Stimulated activated naive CD8-positive, alpha-beta T cell treated with anti-CD3 and anti-CD28 coated beads, Interleukin-15, Interleukin-2, amounts not matched to agents 100 ng/mL and 50 ng/mL, for 24 hours (primary cell): ENCODE measurements around the gene SNED1.

Experiments used
- H3K27ac Mint-ChIP-seq: one replicate; pipeline ENCODE4 v1.8.0; 2021; ENCODE audit warnings: mild to moderate bottlenecking, mixed read lengths
- H3K27me3 Mint-ChIP-seq: one replicate; pipeline ENCODE4 v1.8.0; 2021; ENCODE audit warnings: mixed read lengths
- H3K36me3 Mint-ChIP-seq: one replicate; pipeline ENCODE4 v1.8.0; 2021; ENCODE audit warnings: low read depth, mixed read lengths
- H3K4me1 Mint-ChIP-seq: one replicate; pipeline ENCODE4 v1.8.0; 2021; ENCODE audit warnings: low read depth, mixed read lengths
- H3K4me3 Mint-ChIP-seq: one replicate; pipeline ENCODE4 v1.8.0; 2021; ENCODE audit warnings: mild to moderate bottlenecking, mixed read lengths
- H3K9me3 Mint-ChIP-seq: one replicate; pipeline ENCODE4 v1.8.0; 2021; ENCODE audit warnings: mixed read lengths

Gene SNED1

DNA sequence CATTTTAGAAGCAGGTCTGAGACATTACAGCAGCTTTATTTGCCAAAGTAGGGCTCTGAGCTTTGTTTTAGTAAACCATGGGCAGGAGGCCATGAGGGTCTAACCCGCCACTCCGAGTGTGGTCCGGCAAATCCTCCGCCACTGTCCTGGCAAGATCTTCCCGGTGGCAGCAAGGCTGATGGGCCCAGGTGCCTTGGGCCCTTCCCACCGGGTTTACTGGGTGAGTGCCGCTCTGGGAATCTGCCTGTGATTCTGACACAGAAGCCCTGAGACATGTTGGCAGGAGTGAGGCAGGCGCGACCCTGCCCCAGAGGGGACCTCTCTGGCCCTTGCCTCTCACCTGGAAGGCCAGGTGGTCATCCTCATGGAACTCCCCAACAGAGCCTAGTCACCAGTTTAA lies 73.7 kb downstream of the SNED1 start:
- no peak overlapping the region for H3K27ac Mint-ChIP-seq
- no peak overlapping the region for H3K4me3 Mint-ChIP-seq
- H3K27me3 Mint-ChIP-seq = no peaks in the 10 kb centered on the region
- H3K9me3 Mint-ChIP-seq = no peaks in the 10 kb centered on the region
- no peaks in the 10 kb centered on the region for H3K4me1 Mint-ChIP-seq
- no peaks in the 10 kb centered on the region for H3K36me3 Mint-ChIP-seq

- Mint-ChIP-seq H3K4me3 (no peak overlapping the region), H3K36me3 (no peaks in the 10 kb centered on the region), H3K27ac (no peak overlapping the region), H3K27me3 (no peaks in the 10 kb centered on the region), H3K9me3 (no peaks in the 10 kb centered on the region), H3K4me1 (no peaks in the 10 kb centered on the region)
Measured at GRCh38 chr2:241072553-241073165, 74.2 kb downstream of the SNED1 start.

GRCh38 chr2:241073166-241074064 lies 75.0 kb downstream of the SNED1 start:
- Mint-ChIP-seq H3K27me3 (no peaks in the 10 kb centered on the region), H3K4me3 (no peak overlapping the region), H3K9me3 (no peaks in the 10 kb centered on the region), H3K36me3 (no peaks in the 10 kb centered on the region), H3K4me1 (no peaks in the 10 kb centered on the region), H3K27ac (no peak overlapping the region)

DNA sequence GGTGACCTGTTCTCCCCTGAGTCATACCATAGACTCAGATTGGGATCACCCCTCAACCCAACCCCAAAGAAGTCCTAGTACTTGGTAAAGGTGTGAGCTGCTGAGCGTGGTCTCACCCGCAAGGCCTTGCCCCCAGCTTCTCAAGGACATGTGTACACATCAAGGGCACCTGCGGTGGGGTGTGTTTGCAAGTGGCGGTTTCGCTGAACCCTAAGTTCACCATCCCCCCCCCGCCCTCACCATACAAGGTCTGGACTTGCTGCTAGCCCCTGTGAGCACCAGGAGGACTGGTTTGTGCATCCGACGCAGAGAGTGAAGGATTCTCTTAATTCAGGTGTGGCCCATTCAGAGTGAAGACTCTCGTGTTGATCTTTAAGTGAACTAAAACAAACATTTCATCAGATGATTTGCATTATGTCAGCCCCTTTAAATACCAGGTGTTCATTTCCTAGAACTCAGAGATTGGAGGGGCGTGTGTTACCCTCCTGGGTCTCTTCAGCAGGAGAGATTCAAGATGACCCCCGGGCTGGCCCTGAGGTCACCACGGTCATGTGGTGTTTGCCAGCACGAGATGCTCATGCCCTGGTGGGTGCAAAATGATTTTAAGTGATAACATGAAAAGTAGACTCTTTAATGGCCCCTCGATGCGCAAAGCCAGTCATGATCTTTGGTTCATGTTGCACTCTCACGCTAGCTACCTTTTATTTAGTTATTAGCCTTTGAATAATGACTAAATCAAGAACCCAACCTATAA lies 75.8 kb downstream of the SNED1 start:
- Mint-ChIP-seq H3K27ac (no peak overlapping the region), H3K4me3 (no peak overlapping the region), H3K27me3 (no peaks in the 10 kb centered on the region), H3K4me1 (no peaks in the 10 kb centered on the region), H3K9me3 (no peaks in the 10 kb centered on the region), H3K36me3 (no peaks in the 10 kb centered on the region)

GRCh38 chr2:241074901-241075540 lies 76.6 kb downstream of the SNED1 start:
- H3K4me1 Mint-ChIP-seq = no peaks in the 10 kb centered on the region
- H3K27ac Mint-ChIP-seq = no peak overlapping the region
- H3K4me3 Mint-ChIP-seq = no peak overlapping the region
- no peaks in the 10 kb centered on the region for H3K36me3 Mint-ChIP-seq
- no peaks in the 10 kb centered on the region for H3K27me3 Mint-ChIP-seq
- H3K9me3 Mint-ChIP-seq = no peaks in the 10 kb centered on the region

DNA sequence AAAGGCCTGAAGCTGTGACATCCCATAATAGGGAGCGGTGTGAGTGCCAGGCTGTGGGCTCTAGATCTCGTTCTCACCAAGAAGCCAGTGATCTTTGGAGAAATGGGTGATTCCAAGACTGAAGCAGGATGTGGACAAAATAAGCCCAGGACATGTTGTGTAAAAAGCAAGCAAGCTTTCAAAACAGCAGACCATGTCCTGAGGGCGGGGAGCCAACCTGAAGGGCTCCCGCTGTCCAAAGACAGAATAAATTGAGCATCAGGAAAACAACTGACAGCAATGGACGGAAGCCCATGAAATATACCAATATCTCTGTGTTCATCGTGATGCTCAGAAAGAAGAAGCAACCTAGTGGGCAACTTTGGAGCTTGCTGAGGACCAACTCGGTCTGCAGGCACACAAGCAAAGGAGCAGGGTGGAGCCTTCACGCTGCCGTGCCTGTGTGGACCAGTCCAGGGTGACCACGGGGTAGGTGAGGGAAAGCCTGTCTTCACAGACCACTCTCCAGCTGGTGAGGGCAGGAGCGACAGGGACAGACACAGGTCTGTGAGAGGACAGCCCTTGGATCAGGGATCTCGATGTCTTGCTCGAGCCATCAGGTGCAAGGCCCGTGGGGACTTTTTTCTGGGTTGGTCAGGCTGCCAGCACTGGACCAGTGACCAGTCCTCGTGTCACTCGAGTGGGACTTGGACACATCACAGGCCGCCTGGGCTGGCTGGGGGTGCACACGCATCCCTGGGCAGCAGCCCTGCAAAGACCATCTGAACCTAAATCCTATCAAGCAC lies 82.2 kb downstream of the SNED1 start:
- no peaks in the 10 kb centered on the region for H3K9me3 Mint-ChIP-seq
- no peak overlapping the region for H3K4me3 Mint-ChIP-seq
- peaks cover 13% of the 10 kb centered on the region for H3K36me3 Mint-ChIP-seq
- no peaks in the 10 kb centered on the region for H3K4me1 Mint-ChIP-seq
- no peaks in the 10 kb centered on the region for H3K27me3 Mint-ChIP-seq
- no peak overlapping the region for H3K27ac Mint-ChIP-seq

DNA sequence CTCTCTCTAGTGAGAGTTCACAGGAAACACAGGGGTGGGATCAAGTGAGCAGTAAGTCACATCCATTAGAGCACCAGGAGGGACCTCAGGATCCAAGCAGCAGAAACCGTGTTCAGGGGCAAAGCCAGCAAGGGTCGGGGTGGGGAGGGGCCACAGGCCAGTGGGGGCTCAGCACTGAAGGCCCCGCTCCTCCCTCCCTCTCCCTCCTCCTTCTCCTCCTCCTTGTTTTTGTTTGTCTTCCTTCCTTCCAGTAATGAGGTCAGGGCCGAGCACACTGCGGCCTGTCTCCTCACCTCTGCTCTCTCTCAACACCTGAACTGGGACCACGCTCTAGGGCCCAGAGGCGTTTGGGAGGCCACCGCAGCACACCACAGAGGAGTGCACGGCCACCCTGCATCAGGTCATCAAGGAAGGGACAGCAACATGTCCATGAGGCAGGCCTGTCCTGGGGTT lies 82.8 kb downstream of the SNED1 start:
- Mint-ChIP-seq H3K27ac (no peak overlapping the region), H3K4me1 (no peaks in the 10 kb centered on the region), H3K27me3 (no peaks in the 10 kb centered on the region), H3K9me3 (no peaks in the 10 kb centered on the region), H3K4me3 (no peak overlapping the region), H3K36me3 (peaks cover 18% of the 10 kb centered on the region)

GRCh38 chr2:241081643-241082340 lies 83.4 kb downstream of the SNED1 start:
- Mint-ChIP-seq H3K4me3 (no peak overlapping the region), H3K9me3 (no peaks in the 10 kb centered on the region), H3K27ac (no peak overlapping the region)

DNA sequence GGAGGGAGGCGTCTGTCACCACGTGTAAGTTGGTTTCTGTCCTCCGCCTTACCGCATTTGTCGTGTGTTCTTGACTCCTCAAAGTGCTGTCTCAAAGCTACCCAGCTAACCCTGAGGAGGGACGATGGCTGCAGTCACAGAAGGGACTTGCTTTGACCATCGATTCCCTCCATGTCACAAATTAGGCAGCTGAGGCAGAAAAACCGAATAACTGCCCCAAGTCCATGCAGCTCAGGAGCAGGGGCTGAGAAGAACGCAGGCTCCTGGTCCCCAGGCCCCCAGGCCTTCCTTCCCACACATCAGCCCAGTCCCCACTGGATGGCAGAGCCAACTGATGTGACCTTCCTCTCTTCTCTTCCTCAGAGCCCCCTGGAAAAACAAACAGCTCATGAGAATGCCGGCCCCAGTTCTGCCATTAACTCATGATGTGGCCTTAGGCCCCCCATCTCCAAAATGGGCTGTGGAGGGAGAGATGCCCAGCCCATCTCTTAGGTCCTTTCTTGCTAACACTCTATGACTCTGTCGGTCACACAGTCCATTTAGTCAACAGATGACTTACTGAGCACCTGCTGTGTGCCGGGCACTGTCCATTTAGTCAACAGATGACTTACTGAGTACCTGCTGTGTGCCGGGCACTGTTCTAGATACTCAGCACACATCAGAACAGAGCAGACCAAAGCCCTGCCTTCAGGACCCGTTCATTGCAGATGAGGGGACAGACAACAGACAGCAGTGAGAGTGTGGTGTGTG lies 84.1 kb downstream of the SNED1 start:
- Mint-ChIP-seq H3K27ac (peak overlapping the region; percentile 0), H3K9me3 (no peaks in the 10 kb centered on the region)

More at GRCh38 chr2:241081643-241082340, 83.4 kb downstream of the SNED1 start:
- Mint-ChIP-seq H3K4me1 (no peaks in the 10 kb centered on the region), H3K27me3 (no peaks in the 10 kb centered on the region), H3K36me3 (peaks cover 24% of the 10 kb centered on the region)

DNA sequence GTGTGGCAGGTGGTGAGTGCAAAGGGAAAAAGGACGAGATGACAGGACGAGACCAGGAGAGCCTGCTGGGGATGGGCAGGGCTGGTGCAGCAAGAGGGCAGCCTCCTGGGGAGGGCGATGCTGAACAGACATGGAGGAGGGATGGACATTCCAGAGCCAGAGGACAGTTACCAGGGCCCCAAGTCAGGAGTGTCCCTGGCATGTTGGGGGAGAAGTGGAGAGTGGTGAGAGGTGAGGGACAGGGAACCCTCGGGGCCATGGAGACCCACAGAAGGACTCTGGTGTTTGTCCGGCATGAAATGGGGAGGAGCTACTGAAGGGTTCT lies 84.6 kb downstream of the SNED1 start:
- no peaks in the 10 kb centered on the region for H3K9me3 Mint-ChIP-seq
- H3K27ac Mint-ChIP-seq = no peak overlapping the region
- H3K4me3 Mint-ChIP-seq = no peak overlapping the region
- H3K27me3 Mint-ChIP-seq = no peaks in the 10 kb centered on the region
- peaks cover under 1% of the 10 kb centered on the region for H3K4me1 Mint-ChIP-seq
- H3K36me3 Mint-ChIP-seq = peaks cover 30% of the 10 kb centered on the region

More for the DNA sequence above, 84.1 kb downstream of the SNED1 start:
- no peaks in the 10 kb centered on the region for H3K27me3 Mint-ChIP-seq
- H3K4me3 Mint-ChIP-seq = no peak overlapping the region
- no peaks in the 10 kb centered on the region for H3K4me1 Mint-ChIP-seq
- H3K36me3 Mint-ChIP-seq = peaks cover 26% of the 10 kb centered on the region

DNA sequence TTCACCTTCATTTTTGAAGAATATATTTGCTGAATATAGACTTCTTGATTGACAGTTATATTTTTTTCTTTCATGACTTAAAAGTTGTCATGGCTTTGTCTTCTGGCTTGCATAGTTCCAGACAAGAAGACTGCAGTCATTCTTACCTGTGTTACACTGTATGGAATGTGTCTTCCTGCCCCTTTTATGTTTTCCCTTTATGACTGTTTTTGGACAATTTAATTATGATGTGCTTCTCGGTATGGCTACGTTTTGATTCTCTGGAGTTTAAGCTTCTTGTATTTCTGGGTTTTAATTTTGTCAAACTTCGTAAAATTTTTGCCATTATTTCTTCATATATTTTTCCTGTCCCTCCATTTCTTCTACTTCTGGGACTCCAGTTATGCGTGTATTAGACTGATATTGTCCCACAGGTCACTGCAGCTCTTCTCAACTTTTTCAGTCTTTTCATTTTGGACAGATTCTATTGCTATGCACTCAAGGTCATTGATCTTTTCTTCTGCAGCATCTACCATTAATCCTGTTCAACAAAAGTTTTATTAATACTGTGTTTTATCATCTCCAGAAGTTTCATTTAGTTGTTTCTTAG lies 86.5 kb downstream of the SNED1 start:
- Mint-ChIP-seq H3K9me3 (no peaks in the 10 kb centered on the region), H3K36me3 (peaks cover 45% of the 10 kb centered on the region), H3K4me3 (no peak overlapping the region), H3K4me1 (peaks cover 5% of the 10 kb centered on the region), H3K27ac (peak overlapping the region; percentile 10), H3K27me3 (no peaks in the 10 kb centered on the region)

- H3K4me3 Mint-ChIP-seq = no peak overlapping the region
- no peaks in the 10 kb centered on the region for H3K9me3 Mint-ChIP-seq
- peaks cover 5% of the 10 kb centered on the region for H3K4me1 Mint-ChIP-seq
- H3K36me3 Mint-ChIP-seq = peaks cover 45% of the 10 kb centered on the region
- H3K27me3 Mint-ChIP-seq = no peaks in the 10 kb centered on the region
- H3K27ac Mint-ChIP-seq = no peak overlapping the region
Measured at GRCh38 chr2:241087420-241088268, 89.2 kb downstream of the SNED1 start.
